ENCODE data around the gene AXIN1. TPM values are rescaled to one million over a fixed set of nuclear protein-coding genes. Genes with fewer than 3 reads are reported as not detected.

AXIN1 gene
- total RNA-seq, 1 experiment from 2014 or later, result 26.9 TPM

DNA sequence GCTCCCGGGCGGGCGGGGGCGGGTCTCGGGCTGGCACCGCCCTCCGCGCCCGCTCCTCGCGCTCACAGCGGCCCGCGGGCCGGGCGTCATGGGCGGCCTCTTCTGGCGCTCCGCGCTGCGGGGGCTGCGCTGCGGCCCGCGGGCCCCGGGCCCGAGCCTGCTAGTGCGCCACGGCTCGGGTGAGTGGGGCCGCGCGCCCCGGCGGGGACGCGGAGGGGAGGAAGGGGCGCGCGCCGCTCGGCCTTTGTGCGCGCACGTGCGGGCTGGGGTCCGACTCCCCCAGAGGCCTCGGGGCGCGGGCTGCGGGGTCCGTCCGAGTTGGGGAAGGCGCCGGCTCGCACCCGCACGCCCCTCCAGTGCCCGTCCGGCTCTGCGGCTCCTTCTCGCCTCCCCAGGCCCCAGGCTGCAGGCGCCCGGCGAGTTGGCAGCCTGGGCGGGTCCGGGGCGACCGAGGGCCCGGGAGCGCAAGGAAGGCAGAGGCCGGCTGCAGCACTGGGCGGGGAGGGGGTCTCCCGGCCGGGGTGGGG, 44.7 kb upstream of the AXIN1 start, which contains the start of gene NME4:
Gene NME4 (plus strand): TSS at position 65 of the 527 bp plus-strand sequence. CDS start 24 bp downstream, at position 89.
- intact Hi-C loops (cut with micrococcal nuclease), result no loop called here
- no TSS peak for BruUV-seq (replicated peaks)
- Histone ChIP-seq H3K4me3 (ENCODE audit: low read length) (peak within 1 kb of the TSS; percentile 65), H3K4me1 (ENCODE audit: insufficient read depth, low read length) (peaks cover 6% of the 10 kb centered on the region), H2AFZ (ENCODE audit: low read length) (peak within 1 kb of the TSS; percentile 74), H3F3A (ENCODE audit: low read length, unreplicated experiment) (no peaks in the 10 kb centered on the region), H4K20me1 (ENCODE audit: low read length) (no peaks in the 10 kb centered on the region), H3K27ac (ENCODE audit: low read length) (no peak within 1 kb of the TSS), H3K9ac (ENCODE audit: low read length) (peak within 1 kb of the TSS; percentile 52; the same call in 1 of the 2 replicates), H3K9me2 (replicated peaks; ENCODE audit: low read length) (no peaks in the 10 kb centered on the region), H3K9me3 (ENCODE audit: low read length) (no peaks in the 10 kb centered on the region), H3K4me2 (ENCODE audit: low read length) (peak within 1 kb of the TSS; percentile 91), H3K79me2 (ENCODE audit: low read length) (peaks cover 5% of the 10 kb centered on the region; the same call in 1 of the 2 replicates), H3K36me3 (ENCODE audit: low read depth, low read length) (no peaks in the 10 kb centered on the region), H3K27me3 (ENCODE audit: low read length) (no peaks in the 10 kb centered on the region)
- ChIA-PET POLR2A (ENCODE audit: unreplicated experiment) (no interaction called here), CTCF (no interaction called here)
- ATAC-seq, result peak; percentile 10; the same call in 1 of the 2 replicates
- DNase-seq, result peak; percentile 14
- TF ChIP-seq, protein P1, sequence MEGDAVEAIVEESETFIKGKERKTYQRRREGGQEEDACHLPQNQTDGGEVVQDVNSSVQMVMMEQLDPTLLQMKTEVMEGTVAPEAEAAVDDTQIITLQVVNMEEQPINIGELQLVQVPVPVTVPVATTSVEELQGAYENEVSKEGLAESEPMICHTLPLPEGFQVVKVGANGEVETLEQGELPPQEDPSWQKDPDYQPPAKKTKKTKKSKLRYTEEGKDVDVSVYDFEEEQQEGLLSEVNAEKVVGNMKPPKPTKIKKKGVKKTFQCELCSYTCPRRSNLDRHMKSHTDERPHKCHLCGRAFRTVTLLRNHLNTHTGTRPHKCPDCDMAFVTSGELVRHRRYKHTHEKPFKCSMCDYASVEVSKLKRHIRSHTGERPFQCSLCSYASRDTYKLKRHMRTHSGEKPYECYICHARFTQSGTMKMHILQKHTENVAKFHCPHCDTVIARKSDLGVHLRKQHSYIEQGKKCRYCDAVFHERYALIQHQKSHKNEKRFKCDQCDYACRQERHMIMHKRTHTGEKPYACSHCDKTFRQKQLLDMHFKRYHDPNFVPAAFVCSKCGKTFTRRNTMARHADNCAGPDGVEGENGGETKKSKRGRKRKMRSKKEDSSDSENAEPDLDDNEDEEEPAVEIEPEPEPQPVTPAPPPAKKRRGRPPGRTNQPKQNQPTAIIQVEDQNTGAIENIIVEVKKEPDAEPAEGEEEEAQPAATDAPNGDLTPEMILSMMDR (conservative IDR thresholded peaks at IDR 0.05; ENCODE audit: low read depth, low read length), result no peak
- TF ChIP-seq EZH2phosphoT487 (IDR thresholded peaks at IDR 0.05; ENCODE audit: borderline replicate concordance, low read length) (no peak), EZH2 (IDR thresholded peaks at IDR 0.05; ENCODE audit: low read length, unreplicated experiment) (no peak)

DNA sequence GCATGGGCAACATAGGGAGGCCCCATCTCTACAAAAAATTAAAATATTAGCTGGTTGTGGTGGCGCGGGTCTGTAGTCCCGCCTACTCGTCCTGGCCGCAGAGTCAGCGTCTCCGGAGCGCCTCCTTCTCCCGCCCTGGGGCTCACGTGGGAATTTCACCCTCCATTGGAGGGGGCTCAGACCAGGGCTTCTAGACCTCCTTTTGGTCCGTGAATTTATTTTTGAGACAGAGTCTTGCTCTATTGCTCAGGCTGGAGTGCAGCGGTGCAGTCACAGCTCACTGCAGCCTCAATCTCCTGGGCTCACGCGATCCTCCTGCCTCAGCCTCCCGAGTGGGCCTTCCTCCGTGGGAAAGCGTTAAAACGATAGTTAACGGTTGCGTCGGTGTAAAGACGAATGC, 44.1 kb upstream of the AXIN1 start:
- H3K27ac ChIP-seq (ENCODE audit: low read length), result no peak overlapping the region
- no peaks in the 10 kb centered on the region for H3F3A ChIP-seq (ENCODE audit: low read length, unreplicated experiment)
- H3K4me1 ChIP-seq (ENCODE audit: insufficient read depth, low read length), result peaks cover 6% of the 10 kb centered on the region
- peaks cover 4% of the 10 kb centered on the region; the same call in 1 of the 2 replicates for H3K79me2 ChIP-seq (ENCODE audit: low read length)
- no peaks in the 10 kb centered on the region for H4K20me1 ChIP-seq (ENCODE audit: low read length)
- H3K9me3 ChIP-seq (ENCODE audit: low read length), result no peaks in the 10 kb centered on the region
- H3K9me2 ChIP-seq (replicated peaks; ENCODE audit: low read length), result no peaks in the 10 kb centered on the region
- no peak overlapping the region for H3K9ac ChIP-seq (ENCODE audit: low read length)
- BruUV-seq (replicated peaks), result no TSS peak
- ChIA-PET POLR2A (ENCODE audit: unreplicated experiment) (no interaction called here), CTCF (no interaction called here)
- intact Hi-C loops (cut with micrococcal nuclease), result no loop called here
- peak overlapping the region; percentile 74 for H2AFZ ChIP-seq (ENCODE audit: low read length)
- no peaks in the 10 kb centered on the region for H3K27me3 ChIP-seq (ENCODE audit: low read length)
- no peaks in the 10 kb centered on the region for H3K36me3 ChIP-seq (ENCODE audit: low read depth, low read length)
- peak; percentile 54 for DNase-seq
- H3K4me2 ChIP-seq (ENCODE audit: low read length), result peak overlapping the region; percentile 91
- peak; percentile 37 for ATAC-seq
- TF ChIP-seq, protein P1 (conservative IDR thresholded peaks at IDR 0.05; ENCODE audit: low read depth, low read length), result no peak
- TF ChIP-seq EZH2phosphoT487 (IDR thresholded peaks at IDR 0.05; ENCODE audit: borderline replicate concordance, low read length) (no peak), EZH2 (IDR thresholded peaks at IDR 0.05; ENCODE audit: low read length, unreplicated experiment) (no peak)
- H3K4me3 ChIP-seq (ENCODE audit: low read length), result peak overlapping the region; percentile 65

DNA sequence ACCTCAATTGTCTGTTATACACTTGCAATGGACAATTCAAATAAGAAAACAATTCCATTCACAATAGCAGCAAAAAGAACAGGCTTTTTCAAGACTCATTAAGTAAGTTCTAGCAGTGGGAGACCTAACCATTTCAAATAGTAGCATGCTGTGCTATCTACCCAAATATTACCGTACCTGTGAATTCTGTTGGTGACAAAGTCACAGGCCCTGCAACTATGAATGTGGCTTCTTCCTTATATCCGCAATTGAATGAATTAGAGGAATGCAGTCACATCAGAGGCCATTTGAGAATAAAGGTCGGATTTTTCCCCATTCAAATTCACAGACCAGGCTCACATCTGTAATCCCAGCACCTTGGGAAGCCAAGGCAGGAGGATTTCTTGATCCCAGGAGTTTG, 43.7 kb upstream of the AXIN1 start:
- peak overlapping the region; percentile 91 for H3K4me2 ChIP-seq (ENCODE audit: low read length)
- no peaks in the 10 kb centered on the region for H3K9me3 ChIP-seq (ENCODE audit: low read length)
- no peak overlapping the region for H3K27ac ChIP-seq (ENCODE audit: low read length)
- H2AFZ ChIP-seq (ENCODE audit: low read length), result peak overlapping the region; percentile 74; the same call in 1 of the 2 replicates
- ATAC-seq (no peak), DNase-seq (no peak)
- H3K79me2 ChIP-seq (ENCODE audit: low read length), result peaks cover 4% of the 10 kb centered on the region; the same call in 1 of the 2 replicates
- CTCF ChIA-PET, result no interaction called here
- H3K9me2 ChIP-seq (replicated peaks; ENCODE audit: low read length), result no peaks in the 10 kb centered on the region
- no peaks in the 10 kb centered on the region for H4K20me1 ChIP-seq (ENCODE audit: low read length)
- H3K27me3 ChIP-seq (ENCODE audit: low read length), result no peaks in the 10 kb centered on the region
- TF ChIP-seq, protein P1 (conservative IDR thresholded peaks at IDR 0.05; ENCODE audit: low read depth, low read length), result no peak
- no peak for TF ChIP-seq EZH2 (IDR thresholded peaks at IDR 0.05; ENCODE audit: low read length, unreplicated experiment)
- no peak for TF ChIP-seq EZH2phosphoT487 (IDR thresholded peaks at IDR 0.05; ENCODE audit: borderline replicate concordance, low read length)
- no peaks in the 10 kb centered on the region for H3K36me3 ChIP-seq (ENCODE audit: low read depth, low read length)
- H3K4me1 ChIP-seq (ENCODE audit: insufficient read depth, low read length), result peaks cover 6% of the 10 kb centered on the region
- no TSS peak for BruUV-seq (replicated peaks)
- peak overlapping the region; percentile 65; the same call in 1 of the 2 replicates for H3K4me3 ChIP-seq (ENCODE audit: low read length)
- H3K9ac ChIP-seq (ENCODE audit: low read length), result no peak overlapping the region
- intact Hi-C loops (cut with micrococcal nuclease), result no loop called here
- H3F3A ChIP-seq (ENCODE audit: low read length, unreplicated experiment), result no peaks in the 10 kb centered on the region
- POLR2A ChIA-PET (ENCODE audit: unreplicated experiment), result no interaction called here

All from PC-3 (cell line).